ENCODE measurements around the gene CDK5RAP2. TPM values are rescaled to one million over a fixed set of nuclear protein-coding genes. Genes with fewer than 3 reads are reported as not detected.

The CDK5RAP2 gene
- total RNA-seq, 1 experiment from 2014 or later, result 103 TPM

- in situ Hi-C loops (cut with HindIII; ENCODE audit: low pct_unique_long_range_greater_than_20kb, low sequenced_read_pairs), result no loop called here
- no peak for DNase-seq (ENCODE audit: low read depth)
Measured at GRCh38 chr9:120384925-120385272, 195.1 kb downstream of the CDK5RAP2 start.

- in situ Hi-C loops (cut with HindIII; ENCODE audit: low pct_unique_long_range_greater_than_20kb, low sequenced_read_pairs), result no loop called here
Measured at GRCh38 chr9:120383999-120384924, 195.7 kb downstream of the CDK5RAP2 start.

GRCh38 chr9:120383611-120383998 lies 196.4 kb downstream of the CDK5RAP2 start:
- no peak for DNase-seq (ENCODE audit: low read depth)
- in situ Hi-C loops (cut with HindIII; ENCODE audit: low pct_unique_long_range_greater_than_20kb, low sequenced_read_pairs), result no loop called here

More at GRCh38 chr9:120383999-120384924, 195.7 kb downstream of the CDK5RAP2 start:
- DNase-seq (ENCODE audit: low read depth), result no peak

GRCh38 chr9:120382453-120382852 lies 197.5 kb downstream of the CDK5RAP2 start:
- no peak for DNase-seq (ENCODE audit: low read depth)
- in situ Hi-C loops (cut with HindIII; ENCODE audit: low pct_unique_long_range_greater_than_20kb, low sequenced_read_pairs), result no loop called here

- DNase-seq (ENCODE audit: low read depth), result no peak
- in situ Hi-C loops (cut with HindIII; ENCODE audit: low pct_unique_long_range_greater_than_20kb, low sequenced_read_pairs), result no loop called here
Measured at GRCh38 chr9:120381839-120382238, 198.1 kb downstream of the CDK5RAP2 start.

GRCh38 chr9:120379611-120380010 lies 200.4 kb downstream of the CDK5RAP2 start:
- in situ Hi-C loops (cut with HindIII; ENCODE audit: low pct_unique_long_range_greater_than_20kb, low sequenced_read_pairs), result no loop called here

GRCh38 chr9:120378680-120379079 lies 201.3 kb downstream of the CDK5RAP2 start:
- DNase-seq (ENCODE audit: low read depth), result no peak
- in situ Hi-C loops (cut with HindIII; ENCODE audit: low pct_unique_long_range_greater_than_20kb, low sequenced_read_pairs), result no loop called here

More at GRCh38 chr9:120379611-120380010, 200.4 kb downstream of the CDK5RAP2 start:
- no peak for DNase-seq (ENCODE audit: low read depth)

- in situ Hi-C loops (cut with HindIII; ENCODE audit: low pct_unique_long_range_greater_than_20kb, low sequenced_read_pairs), result no loop called here
- DNase-seq (ENCODE audit: low read depth), result no peak
Measured at GRCh38 chr9:120377268-120378159, 202.5 kb downstream of the CDK5RAP2 start.

GRCh38 chr9:120376101-120376500 lies 203.9 kb downstream of the CDK5RAP2 start:
- in situ Hi-C loops (cut with HindIII; ENCODE audit: low pct_unique_long_range_greater_than_20kb, low sequenced_read_pairs), result no loop called here
- DNase-seq (ENCODE audit: low read depth), result no peak

GRCh38 chr9:120375316-120375715 lies 204.7 kb downstream of the CDK5RAP2 start:
- DNase-seq (ENCODE audit: low read depth), result no peak
- in situ Hi-C loops (cut with HindIII; ENCODE audit: low pct_unique_long_range_greater_than_20kb, low sequenced_read_pairs), result no loop called here

GRCh38 chr9:120374817-120375216 lies 205.2 kb downstream of the CDK5RAP2 start:
- DNase-seq (ENCODE audit: low read depth), result no peak
- in situ Hi-C loops (cut with HindIII; ENCODE audit: low pct_unique_long_range_greater_than_20kb, low sequenced_read_pairs), result no loop called here

GRCh38 chr9:120374239-120374638 lies 205.7 kb downstream of the CDK5RAP2 start:
- no peak for DNase-seq (ENCODE audit: low read depth)
- in situ Hi-C loops (cut with HindIII; ENCODE audit: low pct_unique_long_range_greater_than_20kb, low sequenced_read_pairs), result no loop called here

- in situ Hi-C loops (cut with HindIII; ENCODE audit: low pct_unique_long_range_greater_than_20kb, low sequenced_read_pairs), result no loop called here
- no peak for DNase-seq (ENCODE audit: low read depth)
Measured at GRCh38 chr9:120372040-120372439, 207.9 kb downstream of the CDK5RAP2 start.

GRCh38 chr9:120369608-120370220 lies 210.3 kb downstream of the CDK5RAP2 start:
- in situ Hi-C loops (cut with HindIII; ENCODE audit: low pct_unique_long_range_greater_than_20kb, low sequenced_read_pairs), result no loop called here
- no peak for DNase-seq (ENCODE audit: low read depth)

GRCh38 chr9:120368799-120369198 lies 211.2 kb downstream of the CDK5RAP2 start:
- in situ Hi-C loops (cut with HindIII; ENCODE audit: low pct_unique_long_range_greater_than_20kb, low sequenced_read_pairs), result no loop called here
- DNase-seq (ENCODE audit: low read depth), result no peak

- in situ Hi-C loops (cut with HindIII; ENCODE audit: low pct_unique_long_range_greater_than_20kb, low sequenced_read_pairs), result no loop called here
Measured at GRCh38 chr9:120366644-120367019, 213.3 kb downstream of the CDK5RAP2 start.

GRCh38 chr9:120365386-120365785 lies 214.6 kb downstream of the CDK5RAP2 start:
- in situ Hi-C loops (cut with HindIII; ENCODE audit: low pct_unique_long_range_greater_than_20kb, low sequenced_read_pairs), result no loop called here
- no peak for DNase-seq (ENCODE audit: low read depth)

More at GRCh38 chr9:120366644-120367019, 213.3 kb downstream of the CDK5RAP2 start:
- peak; percentile 71 for DNase-seq (ENCODE audit: low read depth)

GRCh38 chr9:120363697-120364096 lies 216.3 kb downstream of the CDK5RAP2 start:
- in situ Hi-C loops (cut with HindIII; ENCODE audit: low pct_unique_long_range_greater_than_20kb, low sequenced_read_pairs), result no loop called here
- no peak for DNase-seq (ENCODE audit: low read depth)

GRCh38 chr9:120362446-120362845 lies 217.5 kb downstream of the CDK5RAP2 start:
- in situ Hi-C loops (cut with HindIII; ENCODE audit: low pct_unique_long_range_greater_than_20kb, low sequenced_read_pairs), result no loop called here
- DNase-seq (ENCODE audit: low read depth), result peak; percentile 25
